Esophagus squamous epithelium (tissue), 4 donors: Measurements from ENCODE around the gene PCBP2.

Source experiments
- POLR2A ChIP-seq, 4 donors: fragments of 450-650 bp; IDR thresholded peaks; one replicate each; pipeline ENCODE4 v1.6.1; 2017; ENCODE audit warnings: antibody characterized with exemption in 4 of 4, mild to moderate bottlenecking in 4 of 4, moderate library complexity in 3 of 4
- TF ChIP-seq, protein P1 (sequence below), 6 experiments: fragments of 450-650 bp in 4 of 6; fragments of 200-600 bp in 2 of 6; sonication (generic) in 2 of 6; IDR thresholded peaks; one replicate each; pipeline ENCODE4 v1.5.1; 2016 to 2019; ENCODE audit warnings: antibody characterized with exemption in 6 of 6, mild to moderate bottlenecking in 4 of 6, moderate library complexity in 4 of 6

- TF ChIP-seq POLR2A (IDR thresholded peaks at IDR 0.05): no peak
- TF ChIP-seq, protein P1, sequence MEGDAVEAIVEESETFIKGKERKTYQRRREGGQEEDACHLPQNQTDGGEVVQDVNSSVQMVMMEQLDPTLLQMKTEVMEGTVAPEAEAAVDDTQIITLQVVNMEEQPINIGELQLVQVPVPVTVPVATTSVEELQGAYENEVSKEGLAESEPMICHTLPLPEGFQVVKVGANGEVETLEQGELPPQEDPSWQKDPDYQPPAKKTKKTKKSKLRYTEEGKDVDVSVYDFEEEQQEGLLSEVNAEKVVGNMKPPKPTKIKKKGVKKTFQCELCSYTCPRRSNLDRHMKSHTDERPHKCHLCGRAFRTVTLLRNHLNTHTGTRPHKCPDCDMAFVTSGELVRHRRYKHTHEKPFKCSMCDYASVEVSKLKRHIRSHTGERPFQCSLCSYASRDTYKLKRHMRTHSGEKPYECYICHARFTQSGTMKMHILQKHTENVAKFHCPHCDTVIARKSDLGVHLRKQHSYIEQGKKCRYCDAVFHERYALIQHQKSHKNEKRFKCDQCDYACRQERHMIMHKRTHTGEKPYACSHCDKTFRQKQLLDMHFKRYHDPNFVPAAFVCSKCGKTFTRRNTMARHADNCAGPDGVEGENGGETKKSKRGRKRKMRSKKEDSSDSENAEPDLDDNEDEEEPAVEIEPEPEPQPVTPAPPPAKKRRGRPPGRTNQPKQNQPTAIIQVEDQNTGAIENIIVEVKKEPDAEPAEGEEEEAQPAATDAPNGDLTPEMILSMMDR (IDR thresholded peaks at IDR 0.05): no peak
These were observed 55.1 kb downstream of the PCBP2 start, which contains the start of gene NPFF for GRCh38 chr12:53506881-53507602.
